GM19463 (cell line): ENCODE data around the gene ID3.
"Not testable (repeated sequence)": the region's sequence is repeated elsewhere in the genome, so short reads cannot be mapped to it uniquely, and the experiment has no call there.

Experiments
- ATAC-seq: cut with Tn5 transposase; IDR thresholded peaks from one replicate; pipeline ENCODE4 v1.9.1; 2021; ENCODE audit warnings: mild to moderate bottlenecking, moderate library complexity; ENCODE audit not compliant: unreplicated experiment

ID3 gene

GRCh38 chr1:23589585-23589986, 30.3 kb upstream of the ID3 start:
- ATAC-seq = no peak

- no peak for ATAC-seq
Measured at GRCh38 chr1:23588749-23589548, 29.6 kb upstream of the ID3 start.

- no peak for ATAC-seq
Measured at GRCh38 chr1:23585321-23586022, 26.2 kb upstream of the ID3 start.

- not testable (repeated sequence) for ATAC-seq
Measured at GRCh38 chr1:23583727-23584126, 24.4 kb upstream of the ID3 start.

- ATAC-seq = no peak
Measured at GRCh38 chr1:23582820-23583219, 23.5 kb upstream of the ID3 start.

GRCh38 chr1:23581219-23581618, 21.9 kb upstream of the ID3 start:
- no peak for ATAC-seq

GRCh38 chr1:23578997-23579363, 19.7 kb upstream of the ID3 start:
- ATAC-seq = no peak

GRCh38 chr1:23578311-23578996, 19.2 kb upstream of the ID3 start:
- no peak for ATAC-seq

- ATAC-seq = peak; percentile 82
Measured at GRCh38 chr1:23577056-23578004, 18.0 kb upstream of the ID3 start.

GRCh38 chr1:23576338-23577055, 17.2 kb upstream of the ID3 start:
- no peak for ATAC-seq

- no peak for ATAC-seq
Measured at GRCh38 chr1:23575226-23575810, 16.0 kb upstream of the ID3 start.

GRCh38 chr1:23574265-23574754, 15.0 kb upstream of the ID3 start:
- ATAC-seq = peak; percentile 43

- no peak for ATAC-seq
Measured at GRCh38 chr1:23573574-23574182, 14.4 kb upstream of the ID3 start.

GRCh38 chr1:23571465-23571864, 12.2 kb upstream of the ID3 start:
- no peak for ATAC-seq

- ATAC-seq = no peak
Measured at GRCh38 chr1:23570001-23570691, 10.8 kb upstream of the ID3 start.

- no peak for ATAC-seq
Measured at GRCh38 chr1:23568608-23569383, 9.5 kb upstream of the ID3 start.

- no peak for ATAC-seq
Measured at GRCh38 chr1:23567996-23568607, 8.8 kb upstream of the ID3 start.
